Suprapubic skin (tissue), 4 donors: ENCODE data around the gene COL8A2. TPM values are rescaled to one million over a fixed set of nuclear protein-coding genes. Genes with fewer than 3 reads are reported as not detected.
A peak's percentile ranks its signal among the peaks of the same experiment; 100 is the strongest.

Experiments used
- DNase-seq, 2 donors: peaks; one replicate each; pipeline ENCODE4 v3.0.0-alpha.2; 2019; ENCODE audit warnings: low spot score in 2 of 2
- H3K27ac ChIP-seq: fragments of 200-600 bp; sonication (generic); one replicate; pipeline ENCODE4 v1.5.1; 2019
- H3K27me3 ChIP-seq: fragments of 200-600 bp; sonication (generic); one replicate; pipeline ENCODE4 v1.5.1; 2019
- H3K36me3 ChIP-seq: fragments of 200-600 bp; sonication (generic); one replicate; pipeline ENCODE4 v1.5.1; 2019
- H3K4me1 ChIP-seq: fragments of 200-600 bp; sonication (generic); one replicate; pipeline ENCODE4 v1.5.1; 2019
- H3K4me3 ChIP-seq: fragments of 200-600 bp; sonication (generic); one replicate; pipeline ENCODE4 v1.5.1; 2019; ENCODE audit warnings: mild to moderate bottlenecking
- H3K9me3 ChIP-seq: fragments of 200-600 bp; sonication (generic); one replicate; pipeline ENCODE4 v1.5.1; 2019
- CTCF ChIP-seq, 2 donors: fragments of 200-600 bp in 1 of 2; fragments of 450-650 bp in 1 of 2; sonication (generic) in 1 of 2; IDR thresholded peaks; one replicate each; pipeline ENCODE4 v1.5.1; 2016 to 2019; ENCODE audit warnings: antibody characterized with exemption in 2 of 2, mild to moderate bottlenecking in 1 of 2, moderate library complexity in 1 of 2
- EP300 ChIP-seq: sonication (generic); formaldehyde crosslinking; IDR thresholded peaks from one replicate; pipeline ENCODE4 v1.6.1; 2017; ENCODE audit warnings: antibody characterized with exemption
- POLR2A ChIP-seq, 2 donors: fragments of 450-650 bp; IDR thresholded peaks; one replicate each; pipeline ENCODE4 v1.6.1; 2017; ENCODE audit warnings: antibody characterized with exemption in 2 of 2, mild to moderate bottlenecking in 2 of 2, moderate library complexity in 2 of 2
- POLR2AphosphoS5 ChIP-seq, 3 donors: sonication (generic); formaldehyde crosslinking; IDR thresholded peaks; one replicate each; pipeline ENCODE4 v1.6.1; 2017; ENCODE audit warnings: antibody characterized with exemption in 3 of 3
- WGBS: methylation state at CpG from one replicate; pipeline ENCODE4 v1.1.5; 2018; 5-methylcytosine and 5-hydroxymethylcytosine counted together
- total RNA-seq, 4 donors: library from RNA; depleted of rRNA; stranded (reverse); fragments of >200 nt; gene quantifications; one replicate each; pipeline ENCODE4 v1.1.0, GENCODE V29; 2016

Gene COL8A2
- total RNA-seq, 4 donors from 2014 or later: 4.9 to 5.6 (median 5.2) TPM

GRCh38 chr1:36163426-36163825 is 38.4 kb upstream of the COL8A2 start:
- H3K36me3 ChIP-seq: no peaks in the 10 kb centered on the region
- H3K4me1 ChIP-seq: peaks cover 83% of the 10 kb centered on the region
- DNase-seq: no peak
- no peak overlapping the region for H3K4me3 ChIP-seq
- no peak for TF ChIP-seq EP300
- no peak for TF ChIP-seq POLR2A (IDR thresholded peaks at IDR 0.05)
- no peak for TF ChIP-seq CTCF (IDR thresholded peaks at IDR 0.05)
- TF ChIP-seq POLR2AphosphoS5 (IDR thresholded peaks at IDR 0.05): no peak
- no peaks in the 10 kb centered on the region for H3K9me3 ChIP-seq
- H3K27ac ChIP-seq: peak overlapping the region; percentile 89
- no peaks in the 10 kb centered on the region for H3K27me3 ChIP-seq

- H3K4me1 ChIP-seq: peaks cover 85% of the 10 kb centered on the region
These were observed 37.7 kb upstream of the COL8A2 start for GRCh38 chr1:36162680-36163239.

GRCh38 chr1:36161641-36162531 is 36.9 kb upstream of the COL8A2 start:
- WGBS: 11% methylated on average over 13 of the region's 14 CpGs
- peak overlapping the region; percentile 47 for H3K4me3 ChIP-seq
- TF ChIP-seq POLR2A (IDR thresholded peaks at IDR 0.05): no peak
- TF ChIP-seq POLR2AphosphoS5 (IDR thresholded peaks at IDR 0.05): no peak
- TF ChIP-seq CTCF (IDR thresholded peaks at IDR 0.05): no peak
- no peak for TF ChIP-seq EP300
- H3K4me1 ChIP-seq: peaks cover 88% of the 10 kb centered on the region
- no peaks in the 10 kb centered on the region for H3K27me3 ChIP-seq
- no peak for DNase-seq
- H3K36me3 ChIP-seq: no peaks in the 10 kb centered on the region
- no peaks in the 10 kb centered on the region for H3K9me3 ChIP-seq
- peak overlapping the region; percentile 89 for H3K27ac ChIP-seq

More at GRCh38 chr1:36162680-36163239, 37.7 kb upstream of the COL8A2 start:
- whole genome bisulfite sequencing: 56% methylated on average over 1 of the region's 1 CpG
- Histone ChIP-seq H3K36me3 (no peaks in the 10 kb centered on the region), H3K27ac (peak overlapping the region; percentile 89), H3K4me3 (peak overlapping the region; percentile 47), H3K9me3 (no peaks in the 10 kb centered on the region), H3K27me3 (no peaks in the 10 kb centered on the region)
- TF ChIP-seq POLR2A (IDR thresholded peaks at IDR 0.05): no peak
- no peak for DNase-seq

- TF ChIP-seq CTCF (IDR thresholded peaks at IDR 0.05) (peak in 1 of 2 donors; percentile 11), POLR2AphosphoS5 (IDR thresholded peaks at IDR 0.05) (no peak)
- H3K27me3 ChIP-seq: no peaks in the 10 kb centered on the region
- H3K36me3 ChIP-seq: no peaks in the 10 kb centered on the region
- peak overlapping the region; percentile 47 for H3K4me3 ChIP-seq
- H3K4me1 ChIP-seq: peaks cover 82% of the 10 kb centered on the region
- peak overlapping the region; percentile 89 for H3K27ac ChIP-seq
- peak in 1 of 2 donors; percentile 88 for DNase-seq
- no peaks in the 10 kb centered on the region for H3K9me3 ChIP-seq
- WGBS: 26% methylated on average over 8 of the region's 12 CpGs
These were observed 36.0 kb upstream of the COL8A2 start for GRCh38 chr1:36160949-36161485.

GRCh38 chr1:36160388-36160948 is 35.4 kb upstream of the COL8A2 start:
- WGBS: 49% methylated on average over 2 of the region's 4 CpGs
- no peak for DNase-seq
- H3K27me3 ChIP-seq: no peaks in the 10 kb centered on the region
- no peak for TF ChIP-seq POLR2AphosphoS5 (IDR thresholded peaks at IDR 0.05)
- no peaks in the 10 kb centered on the region for H3K9me3 ChIP-seq
- peaks cover 79% of the 10 kb centered on the region for H3K4me1 ChIP-seq
- H3K27ac ChIP-seq: peak overlapping the region; percentile 89
- no peaks in the 10 kb centered on the region for H3K36me3 ChIP-seq
- peak overlapping the region; percentile 47 for H3K4me3 ChIP-seq
